NB4 (cell line): Measurements from ENCODE around the gene SGCA.

Experiments used
- CTCF ChIP-seq: IDR thresholded peaks from one replicate; pipeline ENCODE4 v1.5.1; 2012; ENCODE audit warnings: low read depth, low read length
- MYC ChIP-seq: IDR thresholded peaks from 2 replicates; pipeline ENCODE4 v1.6.1; 2011; ENCODE audit warnings: low read depth, low read length
- POLR2A ChIP-seq: IDR thresholded peaks from 2 replicates; pipeline ENCODE4 v1.6.1; 2011; ENCODE audit warnings: mild to moderate bottlenecking; ENCODE audit not compliant: insufficient read length; ENCODE audit errors: extremely low read depth
- TF ChIP-seq, protein P1 (sequence below): IDR thresholded peaks from 2 replicates; pipeline ENCODE4 v1.6.1; 2011; ENCODE audit warnings: low read depth, low read length

- no peak for TF ChIP-seq CTCF
- TF ChIP-seq POLR2A, result no peak
- TF ChIP-seq, protein P1, sequence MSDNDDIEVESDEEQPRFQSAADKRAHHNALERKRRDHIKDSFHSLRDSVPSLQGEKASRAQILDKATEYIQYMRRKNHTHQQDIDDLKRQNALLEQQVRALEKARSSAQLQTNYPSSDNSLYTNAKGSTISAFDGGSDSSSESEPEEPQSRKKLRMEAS, result no peak
- TF ChIP-seq MYC, result no peak
Observed at GRCh38 chr17:50150354-50151040, 15.3 kb upstream of the SGCA start, which contains the start of gene PPP1R9B.
